GM12878 (cell line): Measurements from ENCODE around the gene ZNF582. TPM values are rescaled to one million over a fixed set of nuclear protein-coding genes. Genes with fewer than 3 reads are reported as not detected.

ENCODE experiments used
- ASH2L ChIP-seq: fragments of 300-600, 200-600 bp; sonication (generic); IDR thresholded peaks from 2 replicates; pipeline ENCODE4 v1.6.1; 2017; ENCODE audit warnings: low read depth, mild to moderate bottlenecking, borderline replicate concordance
- ATF3 ChIP-seq: IDR thresholded peaks from 2 replicates; pipeline ENCODE4 v1.6.1; 2011; ENCODE audit warnings: low read depth, mild to moderate bottlenecking, low read length, moderate library complexity, borderline replicate concordance; ENCODE audit errors: extremely low read depth
- BCL3 ChIP-seq: IDR thresholded peaks from 2 replicates; pipeline ENCODE4 v1.6.1; 2011; ENCODE audit warnings: borderline replicate concordance, low read depth, mild to moderate bottlenecking, moderate library complexity, low read length; ENCODE audit not compliant: insufficient read depth, poor library complexity, severe bottlenecking
- CEBPB ChIP-seq, 2 experiments: fragments of 150-350 bp in 1 of 2; IDR thresholded peaks; 2 replicates each; pipeline ENCODE4 v1.6.1; 2012 to 2014; ENCODE audit warnings: low read depth in 2 of 2, low read length in 2 of 2, borderline replicate concordance in 1 of 2, inconsistent platforms in 1 of 2
- CHD1 ChIP-seq: IDR thresholded peaks from 2 replicates; pipeline ENCODE4 v1.6.1; 2012; ENCODE audit warnings: low read depth, low read length, improper control_type of control experiment
- CREB1 ChIP-seq: IDR thresholded peaks from 2 replicates; pipeline ENCODE4 v1.6.1; 2012; ENCODE audit warnings: low read depth, mild to moderate bottlenecking, inconsistent platforms
- E2F8 ChIP-seq: fragments of 450-650 bp; IDR thresholded peaks from 2 replicates; pipeline ENCODE4 v1.6.1; 2018; ENCODE audit warnings: mild to moderate bottlenecking, low read depth, moderate library complexity; ENCODE audit not compliant: partially characterized antibody
- EGR1 ChIP-seq, 2 experiments: IDR thresholded peaks; 1 replicate in 1 of 2; 2 replicates in 1 of 2; pipeline ENCODE4 v1.6.1; 2011 to 2012; ENCODE audit warnings: low read depth in 2 of 2, low read length in 2 of 2, borderline replicate concordance in 1 of 2, mild to moderate bottlenecking in 1 of 2, moderate library complexity in 1 of 2
- GATAD2B ChIP-seq: fragments of 450-650 bp; conservative IDR thresholded peaks from 2 replicates; pipeline ENCODE4 v1.6.1; 2017; ENCODE audit warnings: low read depth, mild to moderate bottlenecking, moderate library complexity
- HCFC1 ChIP-seq: fragments of 150-350 bp; IDR thresholded peaks from 2 replicates; pipeline ENCODE4 v1.6.1; 2014; ENCODE audit warnings: low read length
- MLLT1 ChIP-seq: fragments of 450-650 bp; IDR thresholded peaks from 2 replicates; pipeline ENCODE4 v1.6.1; 2016; ENCODE audit warnings: mild to moderate bottlenecking
- MYB ChIP-seq: fragments of 150-350 bp; IDR thresholded peaks from 2 replicates; pipeline ENCODE4 v1.6.1; 2014; ENCODE audit warnings: mild to moderate bottlenecking, low read depth, low read length, borderline replicate concordance
- POLR2A ChIP-seq: IDR thresholded peaks from 2 replicates; pipeline ENCODE4 v1.6.1; 2011; ENCODE audit warnings: low read depth, mild to moderate bottlenecking, low read length
- POLR2AphosphoS2 ChIP-seq: IDR thresholded peaks from 2 replicates; pipeline ENCODE4 v1.6.1; 2011; ENCODE audit warnings: low read depth, mild to moderate bottlenecking, low read length, improper control_type of control experiment, moderate library complexity
- RAD21 ChIP-seq: IDR thresholded peaks from 2 replicates; pipeline ENCODE4 v1.6.1; 2011; ENCODE audit warnings: mild to moderate bottlenecking, low read depth, low read length, moderate library complexity; ENCODE audit not compliant: insufficient read depth
- RCOR1 ChIP-seq: conservative IDR thresholded peaks from 2 replicates; pipeline ENCODE4 v1.6.1; 2012; ENCODE audit warnings: low read depth, low read length, improper control_type of control experiment
- SMARCA5 ChIP-seq: fragments of 450-650 bp; IDR thresholded peaks from 2 replicates; pipeline ENCODE4 v1.6.1; 2017; ENCODE audit warnings: mild to moderate bottlenecking
- SMC3 ChIP-seq: IDR thresholded peaks from 2 replicates; pipeline ENCODE4 v1.6.1; 2011; ENCODE audit warnings: low read length, improper control_type of control experiment, borderline replicate concordance
- SRF ChIP-seq, 2 experiments: IDR thresholded peaks; 2 replicates each; pipeline ENCODE4 v1.6.1; 2011; ENCODE audit warnings: low read depth in 2 of 2, low read length in 2 of 2, mild to moderate bottlenecking in 1 of 2, moderate library complexity in 1 of 2
- TAF1 ChIP-seq: IDR thresholded peaks from 2 replicates; pipeline ENCODE4 v1.6.1; 2011; ENCODE audit warnings: mild to moderate bottlenecking, low read depth, low read length, borderline replicate concordance
- USF1 ChIP-seq: IDR thresholded peaks from 2 replicates; pipeline ENCODE4 v1.6.1; 2011; ENCODE audit warnings: borderline replicate concordance, low read depth, mild to moderate bottlenecking, moderate library complexity, mixed read lengths, low read length; ENCODE audit not compliant: insufficient read depth; ENCODE audit errors: extremely low read length
- ZNF622 ChIP-seq: fragments of 450-650 bp; IDR thresholded peaks from 2 replicates; pipeline ENCODE4 v1.6.1; 2017; ENCODE audit warnings: mild to moderate bottlenecking, inconsistent platforms
- ZSCAN29 ChIP-seq: fragments of 450-650 bp; IDR thresholded peaks from 2 replicates; pipeline ENCODE4 v1.6.1; 2017; ENCODE audit warnings: mild to moderate bottlenecking, moderate library complexity
- polyA plus RNA-seq, 11 experiments: library from polyadenylated mRNA; depleted of rRNA in 4 of 11; unstranded in 6 of 11; stranded (reverse) in 5 of 11; fragments of >200 nt; fragmentation: Nextera tagmentation in 4 of 11; fragmentation: Illumina TruSeq in 1 of 11; extraction: Ambion mirVana in 4 of 11; extraction: Trizol in 1 of 11; gene quantifications; 1 replicate in 1 of 11; 2 replicates in 10 of 11; pipeline versions ENCODE4 v1.2.1 to v1.2.3, GENCODE V29; 2011 to 2016; ENCODE audit warnings: inconsistent platforms in 2 of 11, missing spikeins in 2 of 11, low read depth in 1 of 11
- total RNA-seq, 4 experiments: library from RNA; depleted of rRNA in 3 of 4; stranded (reverse); fragments of >200 nt in 3 of 4; fragmentation: Illumina TruSeq in 1 of 4; extraction: Trizol in 1 of 4; gene quantifications; 2 replicates each; pipeline versions ENCODE4 v1.2.1 to v1.2.3, GENCODE V29; 2013 to 2021

The ZNF582 gene
- total and polyA plus RNA-seq, 10 of the 15 experiments (the other 5 are each of a cell fraction or from before 2014, with no cell fraction given) = 0.37 to 1.4 (median 0.85) TPM; not detected in 1

GRCh38 chr19:56393119-56394012 lies at the start of gene ZNF582 (continued):
- TF ChIP-seq USF1 (no peak), BCL3 (no peak), ZNF622 (no peak), ATF3 (no peak), POLR2A (peak; percentile 75), HCFC1 (peak; percentile 80), ZSCAN29 (no peak), MLLT1 (peak; percentile 30; the same call in 1 of the 2 replicates), POLR2AphosphoS2 (no peak), SMC3 (no peak), RAD21 (no peak), RCOR1 (peak; percentile 86; the same call in 1 of the 2 replicates), SRF (IDR thresholded peaks at IDR 0.05; ENCODE audit: low read depth in 2 of 2, low read length in 2 of 2) (no peak), SMARCA5 (no peak), EGR1 (IDR thresholded peaks at IDR 0.05; ENCODE audit: borderline replicate concordance in 1 of 2, low read depth in 2 of 2, low read length in 2 of 2) (peak in 1 of 2 experiments; percentile 6; a peak in 1 of 3 replicates), E2F8 (no peak), CHD1 (no peak), CEBPB (IDR thresholded peaks at IDR 0.05; ENCODE audit: borderline replicate concordance in 1 of 2, low read depth in 2 of 2, low read length in 2 of 2) (no peak), TAF1 (no peak), GATAD2B (no peak), ASH2L (no peak), CREB1 (0 out of 2 replicates have a peak, but pooled peaks have one; percentile 34), MYB (no peak)
